ENCODE data around the gene PUS10. TPM values are rescaled to one million over a fixed set of nuclear protein-coding genes. Genes with fewer than 3 reads are reported as not detected.

The PUS10 gene
- polyA plus RNA-seq, 1 experiment, result 10.2 TPM

- Histone ChIP-seq H3K4me3 (ENCODE audit: low read depth, low read length) (no peak overlapping the region), H3K27me3 (ENCODE audit: control insufficient read depth, insufficient read depth, low read length) (no peaks in the 10 kb centered on the region), H3K27ac (ENCODE audit: low read depth, low read length) (no peak overlapping the region), H3K9me3 (ENCODE audit: control insufficient read depth, insufficient read depth, low read length) (peaks cover 2% of the 10 kb centered on the region; the same call in 1 of the 2 replicates)
- TF ChIP-seq CTCF (IDR thresholded peaks at IDR 0.05; ENCODE audit: low read depth, low read length), result no peak
- CTCF ChIA-PET, result no interaction called here
- POLR2A ChIA-PET, result no interaction called here
- no peak for DNase-seq (ENCODE audit: low read depth, low spot score)
These were observed 11.5 kb upstream of the PUS10 start for GRCh38 chr2:61029533-61029932.

- POLR2A ChIA-PET, result no interaction called here
- no peak for TF ChIP-seq CTCF (IDR thresholded peaks at IDR 0.05; ENCODE audit: low read depth, low read length)
These were observed 5.6 kb upstream of the PUS10 start for GRCh38 chr2:61023670-61024069.

GRCh38 chr2:61021228-61021660 is 3.2 kb upstream of the PUS10 start:
- peaks cover 6% of the 10 kb centered on the region for H3K9me3 ChIP-seq (ENCODE audit: control insufficient read depth, insufficient read depth, low read length)
- POLR2A ChIA-PET, result no interaction called here
- no peak overlapping the region for H3K4me3 ChIP-seq (ENCODE audit: low read depth, low read length)
- CTCF ChIA-PET, result no interaction called here
- no peak overlapping the region for H3K27ac ChIP-seq (ENCODE audit: low read depth, low read length)
- no peak for DNase-seq (ENCODE audit: low read depth, low spot score)
- no peak for TF ChIP-seq CTCF (IDR thresholded peaks at IDR 0.05; ENCODE audit: low read depth, low read length)
- no peaks in the 10 kb centered on the region for H3K27me3 ChIP-seq (ENCODE audit: control insufficient read depth, insufficient read depth, low read length)

More at GRCh38 chr2:61023670-61024069, 5.6 kb upstream of the PUS10 start:
- Histone ChIP-seq H3K4me3 (ENCODE audit: low read depth, low read length) (no peak overlapping the region), H3K27ac (ENCODE audit: low read depth, low read length) (no peak overlapping the region), H3K27me3 (ENCODE audit: control insufficient read depth, insufficient read depth, low read length) (no peaks in the 10 kb centered on the region), H3K9me3 (ENCODE audit: control insufficient read depth, insufficient read depth, low read length) (peaks cover 6% of the 10 kb centered on the region)
- DNase-seq (ENCODE audit: low read depth, low spot score), result no peak
- CTCF ChIA-PET, result no interaction called here

GRCh38 chr2:61018798-61019197 is 743 bp upstream of the PUS10 start:
- peaks cover 6% of the 10 kb centered on the region for H3K9me3 ChIP-seq (ENCODE audit: control insufficient read depth, insufficient read depth, low read length)
- no peak for DNase-seq (ENCODE audit: low read depth, low spot score)
- ChIA-PET POLR2A (no interaction called here), CTCF (no interaction called here)
- no peaks in the 10 kb centered on the region for H3K27me3 ChIP-seq (ENCODE audit: control insufficient read depth, insufficient read depth, low read length)
- peak overlapping the region; percentile 73 for H3K4me3 ChIP-seq (ENCODE audit: low read depth, low read length)
- TF ChIP-seq CTCF (IDR thresholded peaks at IDR 0.05; ENCODE audit: low read depth, low read length), result no peak
- no peak overlapping the region for H3K27ac ChIP-seq (ENCODE audit: low read depth, low read length)

- POLR2A ChIA-PET, result no interaction called here
- peaks cover 6% of the 10 kb centered on the region for H3K9me3 ChIP-seq (ENCODE audit: control insufficient read depth, insufficient read depth, low read length)
- CTCF ChIA-PET, result no interaction called here
These were observed 282 bp upstream of the PUS10 start for GRCh38 chr2:61018318-61018755.

More at GRCh38 chr2:61018318-61018755, 282 bp upstream of the PUS10 start:
- Histone ChIP-seq H3K4me3 (ENCODE audit: low read depth, low read length) (peak overlapping the region; percentile 73), H3K27ac (ENCODE audit: low read depth, low read length) (peak overlapping the region; percentile 72), H3K27me3 (ENCODE audit: control insufficient read depth, insufficient read depth, low read length) (no peaks in the 10 kb centered on the region)
- no peak for TF ChIP-seq CTCF (IDR thresholded peaks at IDR 0.05; ENCODE audit: low read depth, low read length)
- no peak for DNase-seq (ENCODE audit: low read depth, low spot score)
